ENCODE measurements around the gene ZBTB7C.

Gene ZBTB7C

DNA sequence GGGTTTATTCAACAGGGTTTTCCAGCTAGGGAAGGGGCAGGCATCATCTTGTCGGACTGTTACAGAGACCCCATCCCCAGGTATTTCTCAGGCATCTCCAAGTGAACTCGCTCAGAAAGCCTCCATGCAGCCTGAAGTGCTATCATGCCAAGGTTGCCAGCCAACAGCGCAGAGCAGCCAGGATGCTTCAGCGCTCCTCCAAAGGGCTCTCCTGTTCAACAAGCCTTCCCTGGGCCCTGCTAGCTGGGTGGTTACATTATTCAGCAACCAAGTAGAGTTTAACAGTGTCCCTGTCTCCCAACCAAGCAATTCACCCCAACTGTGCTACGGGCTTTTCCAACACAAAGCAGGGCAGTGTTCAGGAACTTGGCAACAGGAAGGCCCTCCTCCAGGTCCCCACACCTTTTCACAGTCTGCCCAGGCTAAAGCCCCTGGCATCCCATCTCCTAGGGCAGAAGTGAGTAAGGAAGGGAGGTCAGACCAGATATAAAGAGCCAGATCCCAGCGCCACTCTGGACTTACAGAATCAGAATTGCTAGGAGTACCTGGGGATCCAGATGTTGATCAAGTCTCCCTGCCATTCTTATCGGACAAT is 52.9 kb downstream of the ZBTB7C start:
- Histone ChIP-seq H3K9ac (no peak overlapping the region), H3K27me3 (ENCODE audit: control insufficient read depth, insufficient read depth, low read length) (no peaks in the 10 kb centered on the region), H2AFZ (no peak overlapping the region), H3K4me1 (no peaks in the 10 kb centered on the region), H3K4me3 (ENCODE audit: low read depth, low read length) (no peak overlapping the region), H3K27ac (no peak overlapping the region), H3K79me2 (no peaks in the 10 kb centered on the region), H3K36me3 (ENCODE audit: control insufficient read depth, insufficient read depth, low read length) (no peaks in the 10 kb centered on the region), H3K9me3 (ENCODE audit: control insufficient read depth, low read length) (no peaks in the 10 kb centered on the region), H3K4me2 (ENCODE audit: low read length) (no peak overlapping the region)
- TF ChIP-seq, protein P1, sequence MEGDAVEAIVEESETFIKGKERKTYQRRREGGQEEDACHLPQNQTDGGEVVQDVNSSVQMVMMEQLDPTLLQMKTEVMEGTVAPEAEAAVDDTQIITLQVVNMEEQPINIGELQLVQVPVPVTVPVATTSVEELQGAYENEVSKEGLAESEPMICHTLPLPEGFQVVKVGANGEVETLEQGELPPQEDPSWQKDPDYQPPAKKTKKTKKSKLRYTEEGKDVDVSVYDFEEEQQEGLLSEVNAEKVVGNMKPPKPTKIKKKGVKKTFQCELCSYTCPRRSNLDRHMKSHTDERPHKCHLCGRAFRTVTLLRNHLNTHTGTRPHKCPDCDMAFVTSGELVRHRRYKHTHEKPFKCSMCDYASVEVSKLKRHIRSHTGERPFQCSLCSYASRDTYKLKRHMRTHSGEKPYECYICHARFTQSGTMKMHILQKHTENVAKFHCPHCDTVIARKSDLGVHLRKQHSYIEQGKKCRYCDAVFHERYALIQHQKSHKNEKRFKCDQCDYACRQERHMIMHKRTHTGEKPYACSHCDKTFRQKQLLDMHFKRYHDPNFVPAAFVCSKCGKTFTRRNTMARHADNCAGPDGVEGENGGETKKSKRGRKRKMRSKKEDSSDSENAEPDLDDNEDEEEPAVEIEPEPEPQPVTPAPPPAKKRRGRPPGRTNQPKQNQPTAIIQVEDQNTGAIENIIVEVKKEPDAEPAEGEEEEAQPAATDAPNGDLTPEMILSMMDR (IDR thresholded peaks at IDR 0.05), result no peak

DNA sequence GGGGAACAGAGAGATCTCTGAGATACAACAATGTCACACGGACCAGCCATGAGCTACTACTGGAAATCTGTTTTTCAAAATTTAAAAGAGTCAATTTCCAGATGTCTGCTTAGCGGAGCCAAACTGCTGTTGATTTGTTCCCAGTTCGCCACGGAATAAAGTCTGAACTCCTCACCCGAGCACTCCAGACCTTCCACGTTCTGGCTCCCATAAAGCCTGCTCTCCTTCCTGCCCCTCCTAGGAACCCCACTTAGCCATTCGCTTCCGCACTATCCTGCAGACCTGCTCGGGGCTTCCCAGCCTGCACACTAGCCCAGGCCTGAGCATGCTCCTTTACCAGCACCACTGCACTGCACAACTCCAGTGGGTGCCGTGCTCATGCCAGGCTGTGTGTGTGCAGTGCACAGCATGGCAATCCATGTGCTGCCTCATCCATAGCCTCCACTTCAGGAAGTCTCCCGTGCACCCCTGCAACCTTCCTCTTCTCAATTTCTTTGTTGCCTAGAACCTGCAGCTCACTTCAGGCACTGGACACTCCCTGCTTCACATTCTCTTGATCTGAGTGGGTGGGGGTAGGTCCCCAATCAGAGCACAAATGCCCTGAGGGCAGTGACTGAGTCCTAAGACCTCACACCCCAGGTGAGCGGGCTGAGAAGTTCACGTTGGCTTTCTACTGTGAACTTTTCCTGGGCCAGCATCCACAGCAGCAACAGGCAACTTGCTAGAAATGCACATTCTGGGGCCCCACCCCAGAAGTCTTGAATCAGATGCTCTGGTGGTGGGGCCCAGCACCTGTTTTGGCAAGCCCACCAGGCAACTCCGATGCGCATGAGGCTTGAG is 53.7 kb downstream of the ZBTB7C start:
- Histone ChIP-seq H3K4me2 (ENCODE audit: low read length) (no peak overlapping the region), H3K79me2 (no peaks in the 10 kb centered on the region), H2AFZ (no peak overlapping the region), H3K9ac (no peak overlapping the region), H3K27ac (no peak overlapping the region), H3K36me3 (ENCODE audit: control insufficient read depth, insufficient read depth, low read length) (no peaks in the 10 kb centered on the region), H3K4me1 (no peaks in the 10 kb centered on the region), H3K4me3 (ENCODE audit: low read depth, low read length) (no peak overlapping the region), H3K9me3 (ENCODE audit: control insufficient read depth, low read length) (no peaks in the 10 kb centered on the region), H3K27me3 (ENCODE audit: control insufficient read depth, insufficient read depth, low read length) (no peaks in the 10 kb centered on the region)
- TF ChIP-seq, protein P1 (IDR thresholded peaks at IDR 0.05), result no peak

DNA sequence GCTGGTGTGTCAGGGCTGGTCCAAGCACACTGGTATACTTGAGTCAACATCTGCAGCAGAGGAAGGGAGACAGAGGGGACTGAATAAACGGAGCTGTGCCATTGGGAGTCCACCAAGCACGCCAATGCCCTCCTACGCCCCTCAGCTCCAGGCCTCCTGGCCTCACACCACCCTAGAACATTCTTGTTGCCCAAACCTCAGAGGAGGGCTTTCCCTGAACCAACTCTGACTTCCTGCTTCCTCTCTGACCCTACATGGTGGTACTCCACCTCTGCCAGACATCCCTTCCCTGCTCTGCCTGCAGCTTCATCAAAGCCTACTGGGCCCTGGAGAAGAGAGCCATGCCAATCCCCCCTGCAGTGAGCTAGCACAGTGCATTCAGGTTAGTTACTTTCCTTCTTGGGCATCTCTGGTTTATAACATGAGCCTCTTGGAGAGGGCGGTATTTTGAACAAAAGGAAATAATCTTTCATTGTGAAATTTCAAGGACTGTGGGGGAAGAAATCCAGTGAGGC is 54.4 kb downstream of the ZBTB7C start:
- Histone ChIP-seq H3K27ac (no peak overlapping the region), H3K27me3 (ENCODE audit: control insufficient read depth, insufficient read depth, low read length) (no peaks in the 10 kb centered on the region), H3K79me2 (no peaks in the 10 kb centered on the region), H3K9ac (no peak overlapping the region), H3K4me1 (no peaks in the 10 kb centered on the region), H3K36me3 (ENCODE audit: control insufficient read depth, insufficient read depth, low read length) (no peaks in the 10 kb centered on the region), H3K9me3 (ENCODE audit: control insufficient read depth, low read length) (no peaks in the 10 kb centered on the region), H3K4me3 (ENCODE audit: low read depth, low read length) (no peak overlapping the region), H2AFZ (no peak overlapping the region), H3K4me2 (ENCODE audit: low read length) (no peak overlapping the region)
- TF ChIP-seq, protein P1 (IDR thresholded peaks at IDR 0.05), result no peak

DNA sequence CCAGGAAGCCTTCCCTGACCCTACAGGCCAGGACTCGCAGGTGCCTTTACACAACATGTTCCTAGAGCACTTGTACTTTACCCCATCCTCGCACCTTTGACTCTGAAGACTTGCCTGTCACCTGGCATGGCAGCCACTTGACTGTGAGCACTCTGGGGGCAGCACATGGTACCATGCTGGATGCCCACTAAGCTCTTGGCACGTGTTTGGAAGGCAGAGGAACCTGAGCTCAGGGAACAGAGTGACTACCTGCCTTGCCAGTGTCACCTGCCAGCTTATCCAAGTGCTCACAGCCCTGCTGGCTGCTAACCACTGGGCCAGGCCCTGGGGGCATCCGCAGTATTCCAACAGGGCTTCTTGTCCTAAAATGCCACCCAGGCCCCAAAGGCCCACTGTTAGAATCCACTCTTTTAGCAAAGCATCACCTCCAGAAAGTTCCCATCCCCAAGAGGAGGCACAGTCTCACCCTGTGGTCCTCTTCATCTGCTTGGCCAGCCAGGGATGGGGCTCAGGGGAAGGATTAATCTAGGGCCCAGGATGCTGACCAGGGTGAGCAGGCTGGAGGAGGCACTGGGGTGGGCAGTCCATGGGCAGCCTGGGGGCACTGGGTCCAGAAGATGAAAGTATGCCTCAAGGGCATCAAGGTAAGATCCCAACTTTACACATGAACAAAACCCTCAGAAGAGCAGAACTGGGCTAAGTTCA is 57.0 kb downstream of the ZBTB7C start:
- Histone ChIP-seq H3K36me3 (ENCODE audit: control insufficient read depth, insufficient read depth, low read length) (no peaks in the 10 kb centered on the region), H3K4me1 (no peaks in the 10 kb centered on the region), H3K4me2 (ENCODE audit: low read length) (no peak overlapping the region), H3K79me2 (no peaks in the 10 kb centered on the region), H3K27ac (no peak overlapping the region), H3K9ac (no peak overlapping the region), H3K4me3 (ENCODE audit: low read depth, low read length) (no peak overlapping the region), H2AFZ (no peak overlapping the region), H3K9me3 (ENCODE audit: control insufficient read depth, low read length) (no peaks in the 10 kb centered on the region), H3K27me3 (ENCODE audit: control insufficient read depth, insufficient read depth, low read length) (no peaks in the 10 kb centered on the region)
- TF ChIP-seq, protein P1 (IDR thresholded peaks at IDR 0.05), result no peak
